ENCODE measurements around the gene CHRND.

DNA sequence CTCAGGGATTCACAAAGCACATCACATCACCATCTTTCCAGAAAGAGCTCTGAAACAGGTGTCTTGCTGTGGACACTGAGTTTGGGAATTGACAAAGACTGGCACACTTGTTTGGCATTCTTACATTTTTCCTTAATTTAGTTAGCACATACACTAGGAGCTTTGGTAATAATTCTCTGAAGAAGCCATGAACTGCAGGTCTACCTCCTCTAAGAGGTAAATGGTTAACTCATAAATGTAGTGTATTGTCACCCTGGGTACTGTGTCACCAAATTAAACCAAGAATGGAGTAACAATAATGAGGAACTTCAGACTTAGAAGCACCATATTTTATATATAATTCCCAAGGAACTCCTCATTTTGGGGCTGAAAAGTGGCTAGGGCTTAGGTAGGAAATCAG lies 47.1 kb downstream of the CHRND start:
- TF ChIP-seq, protein P1, sequence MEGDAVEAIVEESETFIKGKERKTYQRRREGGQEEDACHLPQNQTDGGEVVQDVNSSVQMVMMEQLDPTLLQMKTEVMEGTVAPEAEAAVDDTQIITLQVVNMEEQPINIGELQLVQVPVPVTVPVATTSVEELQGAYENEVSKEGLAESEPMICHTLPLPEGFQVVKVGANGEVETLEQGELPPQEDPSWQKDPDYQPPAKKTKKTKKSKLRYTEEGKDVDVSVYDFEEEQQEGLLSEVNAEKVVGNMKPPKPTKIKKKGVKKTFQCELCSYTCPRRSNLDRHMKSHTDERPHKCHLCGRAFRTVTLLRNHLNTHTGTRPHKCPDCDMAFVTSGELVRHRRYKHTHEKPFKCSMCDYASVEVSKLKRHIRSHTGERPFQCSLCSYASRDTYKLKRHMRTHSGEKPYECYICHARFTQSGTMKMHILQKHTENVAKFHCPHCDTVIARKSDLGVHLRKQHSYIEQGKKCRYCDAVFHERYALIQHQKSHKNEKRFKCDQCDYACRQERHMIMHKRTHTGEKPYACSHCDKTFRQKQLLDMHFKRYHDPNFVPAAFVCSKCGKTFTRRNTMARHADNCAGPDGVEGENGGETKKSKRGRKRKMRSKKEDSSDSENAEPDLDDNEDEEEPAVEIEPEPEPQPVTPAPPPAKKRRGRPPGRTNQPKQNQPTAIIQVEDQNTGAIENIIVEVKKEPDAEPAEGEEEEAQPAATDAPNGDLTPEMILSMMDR (IDR thresholded peaks at IDR 0.05; ENCODE audit: insufficient read depth, low read length), result no peak
- TF ChIP-seq GABPA (IDR thresholded peaks at IDR 0.05; ENCODE audit: low read depth) (no peak), POLR2AphosphoS5 (IDR thresholded peaks at IDR 0.05; ENCODE audit: low read depth) (no peak), SPI1 (IDR thresholded peaks at IDR 0.05; ENCODE audit: borderline replicate concordance, low read depth) (no peak)
- TF ChIP-seq, protein P2, sequence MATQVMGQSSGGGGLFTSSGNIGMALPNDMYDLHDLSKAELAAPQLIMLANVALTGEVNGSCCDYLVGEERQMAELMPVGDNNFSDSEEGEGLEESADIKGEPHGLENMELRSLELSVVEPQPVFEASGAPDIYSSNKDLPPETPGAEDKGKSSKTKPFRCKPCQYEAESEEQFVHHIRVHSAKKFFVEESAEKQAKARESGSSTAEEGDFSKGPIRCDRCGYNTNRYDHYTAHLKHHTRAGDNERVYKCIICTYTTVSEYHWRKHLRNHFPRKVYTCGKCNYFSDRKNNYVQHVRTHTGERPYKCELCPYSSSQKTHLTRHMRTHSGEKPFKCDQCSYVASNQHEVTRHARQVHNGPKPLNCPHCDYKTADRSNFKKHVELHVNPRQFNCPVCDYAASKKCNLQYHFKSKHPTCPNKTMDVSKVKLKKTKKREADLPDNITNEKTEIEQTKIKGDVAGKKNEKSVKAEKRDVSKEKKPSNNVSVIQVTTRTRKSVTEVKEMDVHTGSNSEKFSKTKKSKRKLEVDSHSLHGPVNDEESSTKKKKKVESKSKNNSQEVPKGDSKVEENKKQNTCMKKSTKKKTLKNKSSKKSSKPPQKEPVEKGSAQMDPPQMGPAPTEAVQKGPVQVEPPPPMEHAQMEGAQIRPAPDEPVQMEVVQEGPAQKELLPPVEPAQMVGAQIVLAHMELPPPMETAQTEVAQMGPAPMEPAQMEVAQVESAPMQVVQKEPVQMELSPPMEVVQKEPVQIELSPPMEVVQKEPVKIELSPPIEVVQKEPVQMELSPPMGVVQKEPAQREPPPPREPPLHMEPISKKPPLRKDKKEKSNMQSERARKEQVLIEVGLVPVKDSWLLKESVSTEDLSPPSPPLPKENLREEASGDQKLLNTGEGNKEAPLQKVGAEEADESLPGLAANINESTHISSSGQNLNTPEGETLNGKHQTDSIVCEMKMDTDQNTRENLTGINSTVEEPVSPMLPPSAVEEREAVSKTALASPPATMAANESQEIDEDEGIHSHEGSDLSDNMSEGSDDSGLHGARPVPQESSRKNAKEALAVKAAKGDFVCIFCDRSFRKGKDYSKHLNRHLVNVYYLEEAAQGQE (IDR thresholded peaks at IDR 0.05; ENCODE audit: insufficient replicate concordance, low read depth), result no peak
